HG03432 (cell line): ENCODE results near the gene GLT1D1.

Source experiments
- ATAC-seq: cut with Tn5 transposase; IDR thresholded peaks from one replicate; pipeline ENCODE4 v1.9.1; 2021; ENCODE audit warnings: mild to moderate bottlenecking, moderate library complexity; ENCODE audit not compliant: unreplicated experiment

GLT1D1 gene

DNA sequence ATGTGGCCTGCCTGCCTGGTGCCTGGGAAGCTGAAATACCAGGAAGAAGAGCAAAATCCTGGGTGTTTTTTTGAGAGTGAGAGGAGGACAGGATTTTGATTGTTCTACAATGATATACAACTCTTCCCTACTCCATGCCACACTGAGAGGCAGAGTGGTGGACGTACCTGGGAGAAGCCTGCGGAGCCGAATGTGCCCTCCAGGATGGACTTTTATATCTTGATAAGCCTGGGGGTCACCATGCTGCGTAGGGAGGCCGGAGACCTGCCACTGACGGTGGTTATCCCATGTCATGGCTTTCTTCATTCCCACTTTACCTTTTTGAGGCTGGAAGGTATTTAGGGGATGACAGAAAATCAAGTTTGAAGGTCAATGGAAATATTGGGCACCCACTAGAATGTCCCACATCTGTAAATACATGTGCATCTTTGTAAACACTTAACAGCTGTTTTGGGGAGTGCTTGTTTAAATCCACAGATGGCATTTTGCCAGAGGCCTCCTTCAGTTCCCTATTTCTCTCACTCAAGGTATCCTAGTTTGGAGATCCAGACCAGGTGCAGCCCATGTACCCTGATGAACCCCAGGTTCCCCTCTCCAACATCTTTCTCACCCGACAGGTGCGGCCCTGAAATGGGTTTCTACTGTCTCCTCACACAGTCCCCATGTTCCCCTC lies 1.1 kb upstream of the GLT1D1 start:
- no peak for ATAC-seq

DNA sequence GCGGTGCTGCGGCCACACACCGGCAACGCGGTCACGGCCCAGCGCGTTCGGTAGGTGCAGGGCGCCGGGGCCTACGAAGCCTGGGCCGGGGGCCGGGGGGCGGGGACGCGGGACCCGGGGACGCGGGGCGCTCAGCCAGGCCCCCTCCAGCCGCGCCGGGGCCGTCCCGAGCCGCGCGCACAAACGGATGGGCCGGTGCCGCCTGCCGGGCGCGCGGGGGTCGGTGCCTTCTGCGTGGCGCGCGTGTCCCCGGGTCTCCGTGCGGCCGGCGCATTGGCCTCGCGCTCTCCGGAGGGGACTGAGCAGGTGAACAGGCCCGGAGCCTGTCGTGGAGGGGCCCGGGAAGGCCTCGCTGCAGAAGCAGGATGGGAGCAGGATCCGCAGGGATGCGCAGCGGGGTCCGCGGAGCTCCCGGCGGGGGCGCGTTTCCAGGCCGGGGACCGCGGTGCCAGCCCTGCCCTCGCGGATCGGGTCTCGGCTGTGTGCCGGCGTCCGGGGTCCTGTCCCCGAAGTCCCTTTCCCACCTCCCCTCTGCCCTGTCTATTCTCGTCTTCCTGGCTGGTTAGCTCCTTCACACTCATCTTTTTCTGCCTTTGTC lies 421 bp downstream of the GLT1D1 start:
- ATAC-seq: peak; percentile 52

GRCh38 chr12:128856035-128856790 lies 2.9 kb downstream of the GLT1D1 start:
- ATAC-seq: peak; percentile 59

DNA sequence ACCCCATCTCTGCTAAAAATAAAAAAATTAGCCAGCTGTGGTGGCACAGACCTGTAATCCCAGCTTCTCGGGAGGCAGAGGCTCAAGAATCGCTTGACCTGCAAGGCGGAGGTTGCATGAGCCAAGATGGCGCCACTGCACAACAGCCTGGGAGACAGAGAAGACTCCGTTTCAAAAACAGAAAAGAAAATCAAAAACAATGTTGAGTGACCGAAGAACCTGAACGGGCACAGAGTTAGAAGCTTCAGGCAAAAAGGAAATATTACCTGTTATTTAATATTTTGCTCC lies 3.5 kb downstream of the GLT1D1 start:
- no peak for ATAC-seq

GRCh38 chr12:128857133-128857763 lies 4.0 kb downstream of the GLT1D1 start:
- no peak for ATAC-seq

DNA sequence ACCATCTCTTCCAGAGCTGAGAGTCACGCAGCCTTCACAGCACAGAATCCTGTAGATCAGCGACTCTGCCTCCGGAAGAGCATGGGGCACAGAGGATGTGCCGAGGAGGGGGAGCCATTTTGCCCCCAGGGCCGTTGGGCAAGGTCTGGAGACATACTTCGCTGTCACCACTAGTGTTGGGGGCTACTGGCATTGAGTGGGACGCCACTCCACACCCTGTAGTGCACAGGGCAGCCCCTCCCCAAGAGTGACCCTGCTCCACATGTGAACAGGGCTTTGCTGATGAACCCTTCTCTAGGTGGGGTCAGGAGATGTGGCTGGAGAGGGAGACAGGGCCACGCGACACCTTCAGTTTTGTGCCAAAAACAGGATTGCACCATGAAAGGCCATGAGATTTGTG lies 6.0 kb downstream of the GLT1D1 start:
- no peak for ATAC-seq

DNA sequence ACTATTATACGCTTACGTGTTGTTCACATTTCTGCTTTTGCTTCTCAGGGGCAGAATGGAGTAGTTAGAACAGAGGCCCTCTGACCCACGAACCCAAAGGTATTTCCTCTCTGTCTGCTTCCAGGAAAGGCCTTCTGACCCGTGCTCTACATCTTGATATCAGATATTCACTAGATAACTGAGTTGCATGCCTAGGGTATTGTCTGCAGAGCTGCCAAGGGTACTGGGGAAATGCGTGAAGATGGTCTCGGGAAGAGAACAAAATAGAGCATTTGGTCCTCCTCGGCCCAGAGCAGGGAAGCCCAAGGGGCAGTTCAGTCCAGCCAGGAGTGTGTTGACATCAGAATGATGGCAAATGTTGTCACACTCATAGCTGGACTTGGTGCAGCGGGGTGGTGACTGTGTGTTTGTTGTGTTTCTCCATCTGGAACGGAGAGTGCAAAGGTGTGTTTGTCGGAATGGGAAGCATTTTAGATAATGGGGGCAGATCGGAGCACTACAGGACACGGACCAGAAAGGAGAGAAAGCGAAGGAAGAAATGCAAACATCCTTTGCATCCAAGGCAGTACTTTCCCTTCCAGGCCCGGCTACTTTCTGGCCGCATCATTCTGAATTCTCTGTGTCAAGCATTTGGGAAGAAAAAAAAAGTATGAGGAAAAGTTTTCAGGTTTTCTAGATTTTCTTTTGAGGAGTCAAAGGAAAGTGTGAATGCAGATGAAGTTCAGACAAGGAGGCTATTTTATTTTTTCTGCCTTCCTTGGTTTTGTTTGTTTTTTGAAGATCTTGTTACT lies 8.1 kb downstream of the GLT1D1 start:
- ATAC-seq: no peak

DNA sequence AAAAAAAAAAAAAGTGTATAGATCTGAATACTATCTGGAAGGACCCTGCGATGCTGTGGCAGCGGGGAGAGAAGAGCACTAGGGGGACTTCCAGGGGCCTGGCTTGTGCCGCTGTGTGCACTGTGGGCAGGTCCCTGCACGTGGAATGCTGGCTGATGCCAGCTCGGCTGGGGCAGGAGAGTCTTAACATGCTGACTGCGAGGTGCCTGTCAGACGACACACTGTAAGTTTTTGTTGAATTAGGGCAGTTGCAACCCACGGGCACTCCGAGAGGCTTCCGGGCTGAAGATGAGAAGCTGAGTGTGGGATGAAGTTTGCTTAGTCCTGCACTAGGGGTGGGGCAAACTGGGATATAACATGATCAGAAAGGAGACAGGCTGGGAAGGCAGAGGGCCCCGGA lies 10.7 kb downstream of the GLT1D1 start:
- ATAC-seq: no peak

DNA sequence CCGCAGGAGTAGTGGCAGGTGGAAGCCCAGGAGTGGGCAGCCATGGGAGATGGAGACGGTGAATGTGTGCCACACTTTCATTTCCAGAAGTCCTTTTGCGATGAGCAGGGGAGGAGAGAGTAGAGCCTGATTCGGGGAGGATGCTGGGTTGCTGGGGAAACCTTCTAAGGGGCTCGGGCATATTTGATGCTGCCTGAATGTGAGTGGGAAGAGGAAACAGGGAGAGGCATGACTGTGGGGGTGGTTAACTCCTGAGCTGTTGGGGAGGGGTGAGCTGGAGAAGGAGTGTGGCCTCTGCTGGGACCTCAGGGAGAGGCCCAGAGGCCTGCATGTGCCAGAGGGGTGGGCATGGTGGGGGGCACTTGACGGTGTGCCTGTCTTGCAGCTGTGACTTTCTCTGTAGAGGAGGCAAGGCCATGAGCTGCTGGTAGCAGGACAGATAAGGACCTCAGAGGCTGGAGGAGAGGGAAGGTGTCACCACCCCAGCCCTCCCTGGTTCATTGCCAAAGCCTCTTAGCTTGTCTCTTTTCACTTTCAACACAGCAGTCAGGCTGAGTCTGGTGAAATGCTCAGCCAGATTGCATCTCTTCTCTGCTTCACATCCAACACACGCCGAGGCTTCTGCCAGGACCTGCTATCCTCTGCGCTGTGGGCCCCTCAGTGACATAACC lies 11.4 kb downstream of the GLT1D1 start:
- no peak for ATAC-seq

DNA sequence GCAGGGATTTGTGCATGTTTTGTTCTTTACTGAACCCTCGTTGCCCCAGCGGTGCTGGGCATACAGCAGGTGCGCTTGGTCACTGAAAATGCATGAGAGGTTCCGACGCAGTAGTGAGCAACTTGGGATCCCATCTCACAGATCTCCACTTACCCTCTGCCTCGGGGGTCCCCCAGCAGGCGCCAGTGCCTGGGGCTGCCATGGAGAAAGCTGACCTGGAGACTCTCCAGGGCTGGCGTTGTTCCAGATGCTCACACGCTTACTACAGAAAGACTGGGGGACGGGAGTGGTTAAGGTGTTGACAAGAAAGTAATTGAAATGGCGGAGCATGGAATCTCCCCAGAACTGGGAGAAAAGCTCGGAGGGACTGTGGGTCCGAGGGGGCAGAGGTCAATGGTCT lies 14.2 kb downstream of the GLT1D1 start:
- no peak for ATAC-seq

GRCh38 chr12:128871516-128871892 lies 18.2 kb downstream of the GLT1D1 start:
- ATAC-seq: no peak

DNA sequence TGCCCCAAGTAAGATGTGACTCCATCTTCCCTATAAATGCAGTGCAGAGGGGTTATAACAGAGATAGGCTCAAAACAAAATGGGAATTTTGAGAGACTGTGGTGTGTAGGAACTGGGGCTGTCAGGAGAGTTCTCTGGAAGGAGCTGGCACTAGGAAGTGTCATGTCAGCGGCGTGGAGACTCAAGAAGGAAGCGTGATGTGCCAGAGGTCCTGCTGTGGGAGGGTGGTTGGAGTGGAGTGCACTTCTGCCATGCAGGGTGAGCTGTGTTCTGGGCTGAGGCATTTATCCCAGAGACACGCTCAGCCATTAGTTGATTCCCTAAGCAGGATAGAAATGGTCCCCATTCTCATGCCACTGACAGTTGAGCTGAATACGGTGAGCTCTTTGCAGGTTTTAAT lies 19.0 kb downstream of the GLT1D1 start:
- no peak for ATAC-seq

- ATAC-seq: no peak
These were observed 23.3 kb downstream of the GLT1D1 start for GRCh38 chr12:128876559-128876958.

- ATAC-seq: no peak
These were observed 26.9 kb downstream of the GLT1D1 start for GRCh38 chr12:128879898-128880764.

DNA sequence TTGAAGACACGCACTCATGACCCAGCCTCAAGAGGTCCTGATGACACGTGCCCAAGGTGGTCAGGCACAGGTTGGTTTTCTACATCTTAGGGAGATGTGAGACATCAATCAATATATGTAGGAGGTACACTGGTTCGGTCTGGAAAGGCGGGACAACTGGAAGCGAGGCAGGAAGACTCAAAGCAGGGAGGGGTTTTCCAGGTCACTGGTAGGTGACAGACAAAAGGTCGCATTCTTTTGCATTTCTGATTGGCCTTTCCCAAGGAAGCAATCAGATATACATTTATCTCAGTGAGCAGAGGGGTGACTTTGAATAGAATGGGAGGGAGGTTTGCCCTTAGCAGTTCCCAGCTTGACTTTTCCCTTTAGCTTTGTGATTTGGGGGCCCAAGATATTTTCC lies 38.6 kb downstream of the GLT1D1 start:
- no peak for ATAC-seq

DNA sequence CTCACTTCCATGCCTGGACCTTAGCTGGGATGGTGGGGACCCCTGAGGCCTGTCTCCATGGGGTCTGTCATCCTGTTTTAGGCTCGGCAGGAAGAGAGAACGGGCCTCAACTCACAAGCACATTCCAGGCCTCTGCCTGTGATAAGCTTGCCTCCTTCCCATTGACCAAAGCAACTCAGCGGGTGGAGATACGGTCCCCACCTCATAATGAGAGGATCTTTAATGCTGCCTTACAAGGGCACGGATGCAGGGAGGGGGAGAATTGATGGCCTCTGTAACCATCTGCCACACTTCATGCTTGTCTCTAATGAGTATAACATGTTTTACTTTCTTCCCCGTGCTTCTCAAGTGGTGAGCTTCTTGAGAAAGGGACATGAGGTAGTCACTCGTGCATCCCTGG lies 50.0 kb downstream of the GLT1D1 start:
- ATAC-seq: no peak

DNA sequence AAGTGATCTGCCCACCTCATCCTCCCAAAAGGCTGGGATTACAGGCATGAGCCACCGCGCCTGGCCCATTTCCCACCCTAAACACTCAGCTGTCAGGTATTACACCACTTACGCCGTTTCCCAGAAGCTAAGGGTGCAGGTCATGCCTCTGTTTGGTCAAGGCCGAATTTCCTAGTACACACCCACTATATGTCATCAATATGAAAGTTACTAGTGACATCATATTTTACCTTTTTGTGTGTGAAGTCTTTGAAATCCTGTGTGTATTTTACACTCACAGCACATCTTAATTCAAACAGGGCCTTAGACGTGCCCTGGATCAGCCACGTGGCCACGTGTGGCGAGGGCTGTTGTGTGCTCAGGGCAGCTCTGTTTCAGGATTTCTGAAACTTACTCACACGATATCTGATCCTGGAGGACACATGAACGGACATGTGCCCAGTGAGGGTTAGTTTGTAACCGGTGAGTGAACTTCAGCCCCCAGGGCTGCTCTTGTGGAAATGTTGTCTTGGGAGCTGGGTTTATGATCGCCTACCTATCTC lies 51.8 kb downstream of the GLT1D1 start:
- ATAC-seq: no peak

DNA sequence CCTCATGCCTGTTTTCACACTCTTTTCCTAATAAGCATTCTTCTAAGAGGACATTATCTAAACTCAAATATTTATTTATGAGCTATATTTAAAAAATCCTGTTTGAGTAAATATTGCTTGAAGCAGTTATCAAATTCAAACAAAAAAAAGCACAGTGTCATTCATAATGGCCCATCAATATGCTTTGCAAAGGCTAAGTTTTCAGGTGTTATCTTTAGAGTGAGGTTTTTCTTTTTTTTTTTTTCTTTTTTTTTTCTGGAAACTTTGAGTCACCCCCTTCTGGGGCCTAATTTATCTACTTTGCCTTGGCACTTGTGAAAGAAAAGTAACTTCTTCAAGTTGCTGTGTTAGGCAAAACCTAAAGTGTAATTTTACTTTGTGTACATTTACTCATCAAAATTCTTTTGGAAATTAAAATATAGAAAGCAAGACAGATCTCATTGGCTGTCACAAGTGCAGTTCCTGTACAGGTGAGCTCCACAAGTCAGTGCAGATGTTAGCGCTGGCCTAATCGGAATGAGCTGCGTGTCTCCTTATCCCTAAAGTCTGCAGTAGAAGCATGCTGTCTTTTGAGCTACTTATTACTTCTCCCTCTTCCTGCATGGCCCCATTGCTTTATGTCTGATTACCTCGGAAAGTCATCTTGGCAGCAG lies 53.3 kb downstream of the GLT1D1 start:
- no peak for ATAC-seq

- no peak for ATAC-seq
These were observed 55.0 kb downstream of the GLT1D1 start for GRCh38 chr12:128908254-128908653.
